GM19452 (cell line): ENCODE measurements around the gene TXNL4A.
"Not testable (repeated sequence)": the region's sequence is repeated elsewhere in the genome, so short reads cannot be mapped to it uniquely, and the experiment has no call there.

Experiments used
- ATAC-seq: cut with Tn5 transposase; IDR thresholded peaks from one replicate; pipeline ENCODE4 v1.9.1; 2021; ENCODE audit not compliant: unreplicated experiment

TXNL4A gene

GRCh38 chr18:79964330-79965118, 23.8 kb downstream of the TXNL4A start, which contains the start of gene HSBP1L1:
Gene HSBP1L1, plus strand, starts transcription at chr18:79964643. Its CDS starts 93 bp downstream, at chr18:79964736.
- peak; percentile 90 for ATAC-seq

- ATAC-seq: no peak
Measured at GRCh38 chr18:79963658-79964329, 24.6 kb downstream of the TXNL4A start.

- ATAC-seq: no peak
Measured at GRCh38 chr18:79962835-79963657, 25.3 kb downstream of the TXNL4A start.

- ATAC-seq: no peak
Measured at GRCh38 chr18:79962311-79962710, 26.1 kb downstream of the TXNL4A start.

- no peak for ATAC-seq
Measured at GRCh38 chr18:79961527-79962291, 26.7 kb downstream of the TXNL4A start.

- ATAC-seq: no peak
Measured at GRCh38 chr18:79960921-79961526, 27.3 kb downstream of the TXNL4A start.

- ATAC-seq: not testable (repeated sequence)
Measured at GRCh38 chr18:79960161-79960801, 28.1 kb downstream of the TXNL4A start.

- ATAC-seq: no peak
Measured at GRCh38 chr18:79958981-79959380, 29.4 kb downstream of the TXNL4A start.

GRCh38 chr18:79956276-79956675, 32.1 kb downstream of the TXNL4A start:
- no peak for ATAC-seq

- no peak for ATAC-seq
Measured at GRCh38 chr18:79955302-79956075, 32.9 kb downstream of the TXNL4A start.

- ATAC-seq: no peak
Measured at GRCh38 chr18:79954791-79955190, 33.6 kb downstream of the TXNL4A start.

GRCh38 chr18:79953971-79954651, 34.3 kb downstream of the TXNL4A start:
- ATAC-seq: no peak

GRCh38 chr18:79952996-79953559, 35.3 kb downstream of the TXNL4A start:
- ATAC-seq: no peak

- no peak for ATAC-seq
Measured at GRCh38 chr18:79952456-79952995, 35.8 kb downstream of the TXNL4A start.

- peak; percentile 88 for ATAC-seq
Measured at GRCh38 chr18:79951545-79952455, 36.6 kb downstream of the TXNL4A start, which contains the start of gene SLC66A2. Gene SLC66A2, minus strand, starts transcription at chr18:79951653. Its CDS starts 727 bp downstream, at chr18:79950926.

GRCh38 chr18:79950515-79951341, 37.6 kb downstream of the TXNL4A start:
- ATAC-seq: peak; percentile 36
